Forelimb muscle (tissue), 1 donor: ENCODE measurements around the gene MT1E. TPM values are rescaled to one million over a fixed set of nuclear protein-coding genes. Genes with fewer than 3 reads are reported as not detected.

Experiments used
- DNase-seq: peaks from one replicate; pipeline ENCODE4 v3.0.0-alpha.2; 2013; ENCODE audit warnings: low read depth
- polyA plus RNA-seq: library from polyadenylated mRNA; unstranded; fragments of 120-200 nt; gene quantifications from one replicate; pipeline ENCODE4 v1.2.1, GENCODE V29; 2013; ENCODE audit not compliant: insufficient read length

MT1E gene
- polyA plus RNA-seq, 1 donor = 15.4 TPM

DNA sequence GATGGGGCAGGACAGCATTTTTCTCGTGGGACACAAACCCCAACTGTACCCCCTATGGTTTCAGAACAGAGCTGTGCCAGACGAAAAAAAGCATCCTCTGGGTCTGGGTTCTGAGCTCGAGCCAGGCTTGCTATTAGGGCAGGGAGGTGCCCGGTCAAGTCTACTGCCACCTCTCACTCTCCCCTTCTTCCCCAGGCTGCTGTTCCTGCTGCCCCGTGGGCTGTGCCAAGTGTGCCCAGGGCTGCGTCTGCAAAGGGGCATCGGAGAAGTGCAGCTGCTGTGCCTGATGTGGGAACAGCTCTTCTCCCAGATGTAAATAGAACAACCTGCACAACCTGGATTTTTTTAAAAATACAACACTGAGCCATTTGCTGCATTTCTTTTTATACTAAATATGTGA is 1.1 kb downstream of the MT1E start:
- no peak for DNase-seq

DNA sequence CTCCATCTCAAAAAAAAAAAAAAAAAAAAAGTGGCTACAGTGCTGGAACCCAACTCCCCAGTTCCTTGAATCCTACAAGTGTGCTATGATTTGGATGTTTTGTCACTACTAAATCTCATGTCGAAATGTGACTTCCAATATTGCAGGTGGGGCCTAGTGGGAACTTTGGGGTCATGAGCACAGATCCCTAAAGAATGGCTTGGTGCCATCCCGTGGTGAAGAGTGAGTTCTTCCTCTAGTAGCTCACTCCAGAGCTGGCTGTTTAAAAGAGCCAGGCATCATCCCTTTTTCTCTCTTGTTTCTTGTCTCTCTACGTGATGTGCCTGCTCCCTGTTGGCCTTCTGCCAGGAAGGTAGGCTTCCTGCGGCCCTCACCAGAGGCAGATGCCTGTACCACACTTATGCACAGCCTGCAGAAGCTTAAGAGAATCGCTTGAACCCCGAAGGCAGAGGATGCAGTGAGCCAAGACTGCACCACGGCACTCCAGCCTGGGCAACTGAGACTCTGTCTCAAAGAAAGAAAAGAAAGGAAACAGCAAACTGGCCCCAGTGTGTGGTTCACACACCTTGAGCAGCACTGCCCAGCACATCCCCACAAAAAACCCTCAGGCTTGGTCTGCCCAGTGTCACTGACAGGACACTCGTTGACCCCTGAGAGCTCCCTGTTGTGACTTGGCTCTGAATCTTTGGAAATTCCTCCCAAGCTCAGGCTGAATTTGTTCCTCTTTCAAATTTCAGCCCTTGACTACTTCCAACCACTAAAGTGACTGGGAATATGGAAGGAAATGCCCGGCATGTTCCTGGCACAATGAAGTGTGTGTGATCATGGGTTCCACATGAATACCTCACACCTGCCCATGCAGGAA is 3.1 kb downstream of the MT1E start:
- no peak for DNase-seq

DNA sequence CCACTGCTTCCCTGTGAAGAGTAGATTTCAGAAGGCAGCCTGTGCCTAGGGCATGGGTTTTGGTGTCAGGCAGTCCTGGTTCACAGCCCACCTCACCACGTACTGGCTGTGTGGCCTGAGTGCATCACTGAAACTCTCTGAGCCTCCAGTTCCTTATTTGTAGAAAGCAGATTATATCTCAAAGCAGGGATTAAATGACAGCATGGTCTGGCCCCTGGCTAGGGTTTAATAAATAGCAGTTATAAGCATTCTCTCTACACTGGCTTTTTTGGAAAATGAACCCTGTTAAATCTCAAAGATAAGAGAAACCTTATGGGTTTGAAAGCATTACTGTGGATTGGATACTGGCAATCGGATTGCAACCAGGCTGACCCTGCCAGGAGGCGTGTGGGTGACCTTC is 4.0 kb downstream of the MT1E start:
- no peak for DNase-seq

DNA sequence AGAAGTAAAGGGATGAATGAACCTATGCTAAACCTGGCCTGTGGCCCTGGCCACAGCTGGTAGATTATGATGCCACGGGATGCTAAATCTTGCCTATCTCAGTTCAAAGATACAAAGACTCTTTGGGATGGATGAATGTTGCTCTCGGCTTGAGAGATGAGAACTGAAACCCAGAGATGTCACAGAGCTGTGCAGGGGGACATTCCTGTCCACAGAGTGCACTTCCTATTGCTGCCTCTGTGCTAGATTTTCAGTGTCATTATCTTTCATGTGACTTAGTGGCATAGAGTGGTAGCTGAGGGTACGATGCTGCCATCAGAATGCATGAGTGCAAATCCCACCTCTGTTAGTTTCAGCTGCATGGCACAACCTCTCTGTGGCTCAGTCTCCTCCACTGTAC is 4.6 kb downstream of the MT1E start:
- DNase-seq = no peak

DNA sequence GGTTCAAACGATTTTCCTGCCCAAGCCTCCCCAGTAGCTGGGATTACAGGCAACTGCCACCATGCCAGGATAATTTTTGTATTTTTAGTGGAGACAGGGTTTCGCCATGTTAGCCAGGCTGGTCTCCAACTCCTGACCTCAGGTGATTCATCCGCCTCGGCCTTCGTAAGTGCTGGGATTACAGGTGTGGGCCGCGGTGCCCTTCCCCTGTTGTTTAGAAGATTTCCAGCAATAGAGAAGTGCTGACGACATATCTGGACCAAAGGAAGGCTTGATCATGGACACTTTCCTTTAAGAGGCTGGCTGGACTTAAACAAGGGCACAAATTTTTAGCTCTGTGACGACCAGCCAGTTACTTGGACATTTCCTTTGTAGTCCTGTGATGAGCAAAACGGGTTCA is 5.6 kb downstream of the MT1E start:
- no peak for DNase-seq

DNA sequence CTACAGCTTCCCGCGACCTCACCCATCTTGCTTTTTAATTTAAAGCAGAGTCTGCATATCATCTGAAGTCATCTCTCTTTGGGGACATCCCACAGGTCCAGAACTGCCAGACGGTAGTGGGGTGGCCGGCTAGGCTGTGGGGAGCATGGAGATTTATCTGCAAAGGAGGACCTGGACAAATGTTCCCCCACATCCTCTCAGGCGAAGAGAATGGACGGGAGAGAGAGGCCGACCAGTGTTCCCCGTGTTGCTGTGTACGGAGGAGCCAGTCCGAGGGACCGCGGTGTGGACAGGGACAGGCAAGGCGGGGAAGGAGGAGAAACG is 6.2 kb downstream of the MT1E start:
- DNase-seq = no peak

DNA sequence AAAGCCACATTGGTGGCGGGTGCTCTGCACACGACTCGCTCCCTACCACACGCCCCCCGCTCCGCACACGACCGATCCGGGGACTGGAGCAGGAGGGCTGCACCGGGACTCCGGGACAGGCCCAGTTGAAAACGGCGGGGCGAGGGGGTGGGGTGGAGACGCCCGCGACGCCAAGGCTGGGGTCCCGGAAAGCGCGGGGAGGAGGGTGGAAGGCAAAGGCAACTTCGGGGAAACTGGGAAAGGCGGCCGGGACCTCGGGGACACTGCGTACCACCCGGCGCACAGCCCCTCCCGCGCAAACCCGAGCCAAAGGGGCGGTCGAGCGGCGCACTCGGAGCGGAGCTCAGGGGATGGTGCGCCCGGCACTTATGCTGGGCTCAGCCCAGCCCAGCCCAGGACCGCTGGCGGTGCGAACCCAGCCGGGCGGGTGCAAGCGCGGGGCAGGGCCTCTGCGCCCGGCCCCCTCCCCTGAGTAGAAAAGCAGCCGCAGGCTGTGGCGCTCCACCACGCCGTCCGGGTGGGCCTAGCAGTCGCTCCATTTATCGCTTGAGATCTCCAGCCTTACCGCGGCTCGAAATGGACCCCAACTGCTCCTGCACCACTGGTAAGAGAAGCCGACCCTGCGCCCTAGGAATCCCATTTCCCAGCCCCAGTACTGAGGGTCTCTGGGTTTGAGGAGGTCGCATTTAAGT is 6.7 kb downstream of the MT1E start, which contains the start of gene MT1M:
TSS of gene MT1M (plus strand) at position 504 of the 692 bp plus-strand sequence. CDS start at position 577, 73 bp downstream.
- DNase-seq = no peak

DNA sequence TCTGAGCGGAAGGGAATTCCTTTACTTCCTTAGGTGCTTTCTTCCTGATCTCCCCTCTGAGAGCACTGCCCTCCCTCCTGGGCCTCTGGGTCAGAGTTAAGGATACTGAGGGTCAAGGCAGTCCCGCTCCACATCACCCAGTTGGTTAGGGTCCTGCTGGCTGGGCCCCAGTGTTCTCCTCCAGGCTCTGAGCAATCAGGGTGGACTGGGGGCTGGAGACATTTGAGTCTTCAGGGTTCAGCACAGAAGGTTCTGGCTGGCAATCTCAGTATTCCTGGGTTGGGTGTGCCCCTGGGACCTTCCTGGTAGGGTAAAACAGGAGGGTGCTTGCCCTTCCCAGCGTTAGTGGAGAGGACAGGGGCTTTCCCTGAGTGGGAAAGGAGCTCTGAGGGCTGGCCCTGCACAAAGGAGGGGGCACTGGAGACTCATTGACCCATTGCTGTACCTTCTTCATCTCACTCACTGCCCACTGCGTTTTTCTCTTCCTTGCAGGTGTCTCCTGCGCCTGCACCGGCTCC is 7.3 kb downstream of the MT1E start:
- DNase-seq = no peak

DNA sequence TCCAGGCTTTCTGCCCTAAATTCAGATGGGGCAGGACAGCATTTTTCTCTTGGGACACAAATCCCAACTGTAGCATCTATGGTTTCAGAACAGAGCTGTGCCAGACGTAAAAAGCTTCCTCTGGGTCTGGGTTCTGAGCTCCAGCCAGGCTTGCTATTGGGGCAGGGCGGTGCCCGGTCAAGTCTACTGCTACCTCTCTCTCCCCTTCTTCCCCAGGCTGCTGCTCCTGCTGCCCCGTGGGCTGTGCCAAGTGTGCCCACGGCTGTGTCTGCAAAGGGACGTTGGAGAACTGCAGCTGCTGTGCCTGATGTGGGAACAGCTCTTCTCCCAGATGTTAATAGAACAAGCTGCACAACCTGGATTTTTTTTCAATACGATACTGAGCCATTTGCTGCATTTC is 8.0 kb downstream of the MT1E start:
- DNase-seq = no peak

DNA sequence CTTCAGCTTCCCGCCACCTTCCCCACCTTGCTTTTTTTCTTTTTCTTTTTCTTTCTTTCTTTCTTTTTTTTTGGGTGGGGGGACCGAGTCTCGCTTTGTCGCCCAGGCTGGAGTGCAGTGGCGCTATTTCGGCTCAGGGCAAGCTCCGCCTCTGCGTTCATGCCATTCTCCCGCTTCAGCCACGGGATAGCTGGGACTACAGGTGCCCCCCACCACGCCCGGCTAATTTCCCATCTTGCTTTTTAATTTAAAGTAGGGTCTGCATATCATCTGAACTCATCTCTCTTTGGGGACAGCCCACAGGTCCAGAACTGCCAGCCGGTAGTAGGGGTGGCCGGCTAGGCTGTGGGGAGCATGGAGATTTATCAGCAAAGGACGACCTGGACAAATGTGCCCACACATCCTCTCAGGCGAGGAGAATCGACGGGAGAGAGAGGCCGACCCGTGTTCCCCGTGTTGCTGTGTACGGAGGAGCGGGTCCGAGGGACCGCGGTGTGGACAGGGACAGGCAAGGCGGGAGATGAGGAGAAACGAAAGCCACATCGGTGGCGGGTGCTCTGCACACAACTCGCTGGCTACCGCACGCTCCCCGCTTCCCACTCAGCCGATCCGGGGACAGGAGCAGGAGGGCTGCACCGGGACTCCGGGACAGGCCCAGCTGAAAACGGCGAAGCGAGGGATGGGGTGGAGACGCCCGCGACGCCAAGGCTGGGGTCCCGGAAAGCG is 9.3 kb downstream of the MT1E start:
- no peak for DNase-seq

DNA sequence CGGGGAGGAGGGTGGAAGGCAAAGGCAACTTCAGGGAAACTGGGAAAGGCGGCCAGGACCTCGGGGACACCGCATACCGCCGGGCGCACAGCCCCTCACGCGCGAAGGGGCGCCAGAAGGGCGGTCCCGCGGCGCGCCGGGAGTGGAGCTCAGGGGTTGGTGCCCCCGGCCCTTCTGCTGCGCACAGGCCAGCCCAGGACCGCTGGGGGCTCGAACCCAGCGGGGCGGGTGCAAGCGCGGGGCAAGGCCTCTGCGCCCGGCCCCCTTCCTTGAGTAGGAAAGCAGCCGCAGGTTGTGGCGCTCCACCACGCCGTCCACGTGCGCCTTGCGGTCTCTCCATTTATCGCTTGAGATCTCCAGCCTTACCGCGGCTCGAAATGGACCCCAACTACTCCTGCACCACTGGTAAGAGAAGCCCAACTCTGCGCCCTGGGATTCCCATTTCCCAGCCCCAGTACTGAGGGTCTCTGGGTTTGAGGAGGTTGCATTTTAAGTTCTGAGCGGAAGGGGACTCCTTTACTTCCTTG is 9.9 kb downstream of the MT1E start:
- DNase-seq = no peak

DNA sequence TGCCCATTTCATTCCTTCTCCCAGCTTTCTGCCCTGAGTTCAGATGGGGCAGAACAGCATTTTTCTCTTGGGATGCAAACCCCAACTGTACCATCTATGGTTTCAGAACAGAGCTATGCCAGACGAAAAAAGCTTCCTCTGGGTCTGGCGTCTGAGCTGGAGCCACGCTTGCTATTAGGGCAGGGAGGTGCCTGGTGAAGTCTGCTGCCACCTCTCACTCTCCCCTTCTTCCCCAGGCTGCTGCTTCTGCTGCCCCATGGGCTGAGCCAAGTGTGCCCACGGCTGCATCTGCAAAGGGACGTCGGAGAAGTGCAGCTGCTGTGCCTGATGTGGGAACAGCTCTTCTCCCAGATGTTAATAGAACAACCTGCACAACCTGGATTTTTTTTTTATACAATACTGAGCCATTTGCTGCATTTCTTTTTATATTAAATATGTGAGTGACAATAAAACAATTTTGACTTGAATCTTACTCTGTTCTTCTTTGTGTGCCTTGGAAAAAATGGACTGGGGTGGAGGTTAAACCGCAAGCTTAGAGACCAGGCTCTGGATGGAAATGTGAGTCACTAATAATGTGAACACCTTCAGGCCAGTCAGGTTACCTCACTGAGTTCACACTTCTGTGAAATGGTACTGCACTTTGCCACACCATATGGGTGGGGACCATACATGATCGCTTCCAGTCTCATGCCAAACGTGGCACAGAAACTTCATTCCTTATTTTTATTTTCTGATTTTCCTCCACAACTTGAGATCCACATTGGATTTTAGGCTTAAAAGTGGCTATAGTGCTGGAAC is 11.2 kb downstream of the MT1E start:
- no peak for DNase-seq

DNA sequence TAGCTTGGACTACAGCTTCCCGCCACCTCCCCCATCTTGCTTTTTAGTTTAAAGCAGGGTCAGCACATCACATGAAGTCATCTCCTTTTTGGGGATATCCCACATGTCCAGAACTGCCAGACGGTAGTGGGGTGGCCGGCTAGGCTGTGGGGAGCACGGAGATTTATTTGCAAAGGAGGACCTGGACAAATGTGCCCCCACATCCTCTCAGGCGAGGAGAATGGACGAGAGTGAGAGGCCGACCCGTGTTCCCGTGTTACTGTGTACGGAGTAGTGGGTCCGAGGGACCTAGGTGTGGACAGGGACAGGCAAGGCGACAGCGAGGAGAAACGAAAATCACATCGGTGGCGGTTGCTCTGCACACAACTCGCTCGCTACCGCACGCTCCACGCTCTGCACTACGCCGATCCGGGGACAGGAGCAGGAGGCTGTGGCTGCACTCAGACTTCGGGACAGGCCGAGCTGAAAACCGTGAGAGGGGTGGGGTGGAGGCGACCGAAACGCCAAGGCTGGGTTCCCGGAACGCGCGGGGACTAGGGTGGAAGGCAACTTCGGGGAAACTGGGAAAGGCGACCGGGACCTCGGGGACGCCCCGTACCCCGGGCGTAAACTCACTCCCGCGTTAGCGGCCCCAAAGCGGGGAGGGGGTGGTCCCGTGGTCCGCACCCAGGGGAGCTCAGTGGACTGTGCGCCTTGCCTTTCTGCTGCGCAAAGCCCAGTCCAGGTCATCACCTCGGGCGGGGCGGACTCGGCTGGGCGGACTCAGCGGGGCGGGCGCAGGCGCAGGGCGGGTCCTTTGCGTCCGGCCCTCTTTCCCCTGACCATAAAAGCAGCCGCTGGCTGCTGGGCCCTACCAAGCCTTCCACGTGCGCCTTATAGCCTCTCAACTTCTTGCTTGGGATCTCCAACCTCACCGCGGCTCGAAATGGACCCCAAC is 12.5 kb downstream of the MT1E start, which contains the start of gene MT1A:
TSS of gene MT1A (plus strand) at position 853 of the 937 bp plus-strand sequence. CDS start at position 926, 73 bp downstream.
- DNase-seq = no peak

DNA sequence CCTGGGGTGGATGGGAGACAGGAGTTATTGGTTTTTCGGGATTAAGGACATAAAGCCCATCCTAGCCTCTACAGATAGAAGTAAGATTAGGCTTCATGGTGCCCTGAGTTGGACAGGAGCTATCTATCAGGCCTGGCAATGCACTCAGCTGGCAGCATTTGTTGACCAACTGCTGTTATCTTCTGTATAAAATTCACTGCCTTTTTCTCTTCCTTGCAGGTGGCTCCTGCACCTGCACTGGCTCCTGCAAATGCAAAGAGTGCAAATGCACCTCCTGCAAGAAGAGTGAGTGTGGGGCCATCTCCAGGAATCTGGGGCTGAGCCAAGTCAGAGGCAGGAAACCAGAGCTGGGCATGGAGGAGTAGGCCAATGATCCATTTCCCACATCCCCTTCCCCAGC is 13.5 kb downstream of the MT1E start:
- DNase-seq = no peak

DNA sequence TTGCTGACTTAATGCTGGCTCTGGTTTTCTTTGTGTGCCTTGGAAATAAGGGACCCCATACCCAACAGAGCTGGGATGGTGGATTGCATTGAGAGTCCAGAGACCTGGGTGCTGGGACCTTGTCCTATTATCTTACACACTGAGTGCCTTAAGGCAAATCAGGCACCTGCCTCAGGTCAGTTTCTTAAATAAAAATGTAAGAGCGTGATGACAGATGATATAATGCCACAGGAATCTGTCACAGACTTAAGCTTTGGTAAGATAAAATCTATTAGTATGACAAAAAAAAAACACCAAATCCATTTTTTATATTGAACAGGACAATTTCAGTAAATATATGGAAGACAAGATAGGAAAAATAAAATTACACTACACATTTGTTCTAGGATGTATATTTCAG is 14.5 kb downstream of the MT1E start:
- no peak for DNase-seq

DNA sequence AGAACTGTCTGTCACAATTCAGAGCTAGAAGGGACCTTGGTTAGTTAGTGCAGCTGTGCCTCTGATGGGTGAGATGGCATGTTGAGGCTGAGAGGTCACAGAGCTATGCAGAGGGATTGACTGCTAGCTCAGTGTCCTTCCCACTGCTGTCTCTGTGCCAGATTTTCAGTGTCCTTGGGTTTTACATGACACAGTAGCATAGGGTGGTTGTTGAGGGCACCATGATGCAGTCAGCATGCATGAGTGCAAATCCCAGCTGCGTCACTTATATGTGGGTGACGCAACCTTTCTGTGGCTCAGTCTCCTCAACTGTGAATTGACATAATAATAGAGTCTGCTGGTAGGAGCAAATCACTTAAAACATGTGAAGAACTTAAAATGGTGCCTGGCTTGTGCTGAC is 15.6 kb downstream of the MT1E start:
- DNase-seq = no peak

DNA sequence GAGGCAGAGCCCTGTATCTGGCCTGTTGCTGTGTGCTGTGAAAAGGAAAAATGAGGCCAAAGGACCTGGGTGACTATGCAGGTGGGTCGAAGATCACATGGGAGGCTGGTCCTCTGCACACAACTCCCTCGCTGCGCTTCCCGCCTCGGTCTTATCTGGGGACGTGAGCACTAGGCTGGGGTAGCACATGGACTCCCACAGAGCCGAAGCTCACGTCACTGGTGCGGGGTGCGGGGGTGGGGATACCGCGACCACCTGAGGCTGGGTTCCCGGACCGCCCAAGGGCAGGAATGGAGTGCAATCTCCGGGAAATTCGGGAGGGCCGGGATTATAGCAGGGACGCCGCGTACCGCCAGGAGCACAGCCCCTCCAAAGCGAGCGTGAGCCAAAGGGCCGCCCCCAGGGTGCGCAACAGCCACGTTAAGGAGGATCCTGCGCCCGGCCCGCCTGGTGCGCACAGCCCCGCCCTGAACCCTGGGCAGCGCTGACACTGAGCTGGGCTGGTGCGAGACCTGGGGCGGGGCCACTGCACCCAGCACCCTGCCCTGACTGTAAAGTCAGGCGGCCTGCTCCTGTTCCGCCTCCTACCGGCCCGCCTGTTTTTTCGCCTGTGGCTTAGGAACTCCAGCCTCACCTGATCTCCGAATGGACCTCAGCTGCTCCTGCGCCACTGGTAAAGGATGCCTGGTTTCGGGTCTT is 17.6 kb downstream of the MT1E start:
- DNase-seq = no peak

DNA sequence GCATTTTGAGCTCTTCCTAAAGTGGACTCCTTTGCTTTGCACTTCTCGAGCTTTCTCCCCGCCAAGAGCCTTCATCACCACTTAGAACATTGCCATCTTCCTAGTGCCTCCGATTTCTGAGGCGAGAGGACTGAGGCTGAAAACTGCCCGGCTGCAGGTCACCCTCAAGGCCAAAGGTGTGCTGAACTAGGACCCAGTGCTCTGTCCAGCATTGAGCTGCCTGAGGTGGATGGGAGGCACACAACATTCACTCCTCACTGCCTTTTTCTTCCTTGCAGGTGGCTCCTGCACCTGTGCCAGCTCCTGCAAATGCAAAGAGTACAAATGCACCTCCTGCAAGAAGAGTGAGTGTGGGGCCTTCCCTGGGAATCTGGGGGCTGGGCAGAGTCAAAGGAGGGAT is 18.3 kb downstream of the MT1E start:
- DNase-seq = no peak

DNA sequence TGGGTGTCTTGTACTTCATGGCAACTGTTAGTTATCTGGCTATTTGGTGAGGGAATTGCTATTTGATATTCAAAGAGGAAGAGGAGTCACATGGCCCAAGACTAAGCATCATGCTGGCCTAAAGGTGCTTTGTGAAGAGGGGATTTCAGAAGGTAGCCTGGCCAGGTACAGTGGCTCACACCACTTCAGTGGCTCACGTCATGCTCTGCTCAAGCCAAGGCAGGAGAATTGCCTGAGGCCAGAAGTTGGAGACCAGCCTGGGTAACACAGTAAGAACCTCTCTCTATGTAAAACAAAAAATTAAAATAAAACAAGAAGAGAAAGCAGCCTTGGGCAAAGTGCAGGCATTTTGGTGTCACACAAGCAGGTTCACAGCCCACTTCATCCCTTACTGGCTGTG is 19.7 kb downstream of the MT1E start:
- no peak for DNase-seq
